AG09319 (cell line): ENCODE measurements around the gene ABL2.

Experiments used
- DNase-seq: peaks from one replicate; pipeline ENCODE4 v3.0.0-alpha.2; 2010; ENCODE audit warnings: low read depth; ENCODE audit errors: extremely low read depth
- CTCF ChIP-seq: IDR thresholded peaks from 2 replicates; pipeline ENCODE4 v1.5.1; 2011; ENCODE audit warnings: low read depth, mild to moderate bottlenecking, inconsistent platforms, low read length, moderate library complexity

Gene ABL2

GRCh38 chr1:179095924-179096323, 133.6 kb downstream of the ABL2 start:
- no peak for DNase-seq
- no peak for TF ChIP-seq CTCF

DNA sequence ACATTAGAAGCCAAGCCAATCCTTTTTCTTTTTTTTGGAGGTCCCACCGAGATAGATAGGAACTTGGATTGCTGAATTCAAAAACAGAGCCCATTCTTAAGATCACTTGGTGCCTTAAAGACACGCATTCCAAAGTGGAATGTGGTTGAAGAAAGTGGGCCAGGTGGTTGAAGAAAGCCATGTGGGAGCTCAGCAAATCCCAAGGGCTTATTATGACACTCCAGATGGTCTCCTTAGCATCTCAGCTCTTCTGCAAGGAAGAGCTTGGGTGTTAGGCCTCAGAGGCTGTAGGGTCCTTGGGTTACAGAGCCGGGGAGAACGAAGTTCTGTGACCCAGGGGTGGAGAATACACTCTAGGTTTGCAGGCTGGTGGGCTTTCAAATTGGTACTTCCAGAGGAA, 134.1 kb downstream of the ABL2 start:
- no peak for DNase-seq
- TF ChIP-seq CTCF, result no peak

GRCh38 chr1:179094818-179095217, 134.7 kb downstream of the ABL2 start:
- DNase-seq, result no peak
- TF ChIP-seq CTCF, result no peak

DNA sequence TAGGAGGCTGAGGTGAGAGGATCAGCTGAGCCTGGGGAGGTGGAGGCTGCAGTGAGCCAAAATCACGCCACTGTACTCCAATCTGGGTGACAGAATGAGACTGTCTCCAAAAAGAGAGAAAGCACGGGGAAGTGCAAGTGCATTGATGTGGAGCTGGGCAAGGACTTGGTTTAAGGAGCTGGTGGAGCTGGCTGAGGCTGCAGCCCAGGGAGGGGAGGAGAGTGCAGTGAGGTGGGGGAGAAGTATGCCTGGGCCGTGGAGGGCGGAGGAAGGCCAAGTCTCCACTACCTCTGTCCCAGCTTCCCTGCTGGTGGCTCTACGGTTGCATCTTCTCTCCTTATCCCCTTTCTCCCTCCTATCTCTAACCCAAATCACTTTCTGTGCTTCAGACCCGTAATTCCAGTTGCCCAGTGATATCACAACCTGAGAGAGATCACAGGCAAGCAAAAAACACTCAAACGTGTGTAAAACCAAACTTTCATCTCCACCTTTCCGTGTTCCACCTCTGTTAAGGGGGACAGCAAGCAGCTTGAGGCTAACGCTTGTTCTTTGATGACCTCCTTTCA, 136.5 kb downstream of the ABL2 start:
- DNase-seq, result no peak

GRCh38 chr1:179091691-179092165, 137.7 kb downstream of the ABL2 start:
- peak; percentile 81 for DNase-seq
- TF ChIP-seq CTCF, result no peak

More for the DNA sequence above, 136.5 kb downstream of the ABL2 start:
- TF ChIP-seq CTCF, result no peak

GRCh38 chr1:179090923-179091322, 138.6 kb downstream of the ABL2 start:
- no peak for DNase-seq
- no peak for TF ChIP-seq CTCF

GRCh38 chr1:179090522-179090921, 139.0 kb downstream of the ABL2 start:
- no peak for DNase-seq
- TF ChIP-seq CTCF, result no peak; the same call in 1 of the 2 replicates
